ENCODE data around the gene CNNM4. TPM values are rescaled to one million over a fixed set of nuclear protein-coding genes. Genes with fewer than 3 reads are reported as not detected.

CNNM4 gene
- total RNA-seq, 1 donor = 5.1 TPM

DNA sequence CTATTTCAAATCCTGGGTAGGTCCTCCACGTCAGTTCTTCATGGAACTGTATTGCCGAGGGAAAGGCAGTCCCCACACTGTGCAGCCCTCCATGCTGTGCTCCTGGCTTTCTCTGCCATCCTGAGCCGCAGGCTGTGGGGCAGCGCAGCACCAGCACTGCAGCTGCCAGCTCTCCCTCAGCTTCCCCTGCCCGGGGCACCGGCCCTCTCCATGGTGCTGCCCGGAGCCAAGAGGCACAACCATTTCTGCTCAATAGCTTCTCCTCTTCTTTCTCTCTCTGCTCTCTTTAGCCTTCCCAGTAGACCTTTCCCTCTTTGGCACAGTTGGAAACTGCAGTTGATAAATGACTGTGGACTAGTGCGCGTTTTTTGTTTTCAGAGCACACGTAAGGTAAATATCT lies 71.0 kb downstream of the CNNM4 start:
- Histone ChIP-seq H3K27me3 (ENCODE audit: insufficient read depth, low read length) (no peaks in the 10 kb centered on the region), H3K4me3 (ENCODE audit: insufficient read depth, low read length) (no peak overlapping the region), H3K4me2 (ENCODE audit: insufficient read depth, low read length) (no peak overlapping the region), H3K9me3 (ENCODE audit: low read depth, low read length) (no peaks in the 10 kb centered on the region), H3K79me2 (ENCODE audit: insufficient read depth, low read length) (no peaks in the 10 kb centered on the region), H3K36me3 (ENCODE audit: insufficient read depth, low read length) (peaks cover 4% of the 10 kb centered on the region), H3K4me1 (ENCODE audit: insufficient read depth, low read length) (peaks cover 6% of the 10 kb centered on the region), H2AFZ (ENCODE audit: low read length) (no peak overlapping the region), H4K20me1 (ENCODE audit: insufficient read depth, low read length) (no peaks in the 10 kb centered on the region), H3K27ac (ENCODE audit: low read depth, low read length) (no peak overlapping the region)
- TF ChIP-seq, protein P1, sequence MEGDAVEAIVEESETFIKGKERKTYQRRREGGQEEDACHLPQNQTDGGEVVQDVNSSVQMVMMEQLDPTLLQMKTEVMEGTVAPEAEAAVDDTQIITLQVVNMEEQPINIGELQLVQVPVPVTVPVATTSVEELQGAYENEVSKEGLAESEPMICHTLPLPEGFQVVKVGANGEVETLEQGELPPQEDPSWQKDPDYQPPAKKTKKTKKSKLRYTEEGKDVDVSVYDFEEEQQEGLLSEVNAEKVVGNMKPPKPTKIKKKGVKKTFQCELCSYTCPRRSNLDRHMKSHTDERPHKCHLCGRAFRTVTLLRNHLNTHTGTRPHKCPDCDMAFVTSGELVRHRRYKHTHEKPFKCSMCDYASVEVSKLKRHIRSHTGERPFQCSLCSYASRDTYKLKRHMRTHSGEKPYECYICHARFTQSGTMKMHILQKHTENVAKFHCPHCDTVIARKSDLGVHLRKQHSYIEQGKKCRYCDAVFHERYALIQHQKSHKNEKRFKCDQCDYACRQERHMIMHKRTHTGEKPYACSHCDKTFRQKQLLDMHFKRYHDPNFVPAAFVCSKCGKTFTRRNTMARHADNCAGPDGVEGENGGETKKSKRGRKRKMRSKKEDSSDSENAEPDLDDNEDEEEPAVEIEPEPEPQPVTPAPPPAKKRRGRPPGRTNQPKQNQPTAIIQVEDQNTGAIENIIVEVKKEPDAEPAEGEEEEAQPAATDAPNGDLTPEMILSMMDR (IDR thresholded peaks at IDR 0.05; ENCODE audit: extremely low read depth, low read depth, low read length) = no peak
- peak; percentile 47 for DNase-seq (ENCODE audit: insufficient read length, low spot score, missing footprints)

DNA sequence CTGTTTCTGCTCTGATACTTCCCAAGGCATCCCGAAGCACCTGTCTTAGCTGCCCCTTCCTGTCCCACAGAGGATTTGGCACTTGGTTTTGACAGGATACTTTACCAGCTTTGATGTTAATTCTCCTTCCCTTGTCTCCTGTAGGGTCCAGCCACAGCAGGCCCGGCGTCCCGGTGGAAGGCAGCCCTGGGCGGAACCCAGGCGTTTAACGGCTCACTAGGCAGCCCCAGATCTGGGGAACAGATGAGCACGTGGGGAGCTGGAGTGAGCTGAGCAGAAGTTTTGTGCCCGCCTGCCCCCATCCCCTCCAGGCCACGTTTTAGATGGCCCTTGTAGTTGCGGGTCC lies 71.7 kb downstream of the CNNM4 start:
- Histone ChIP-seq H3K9me3 (ENCODE audit: low read depth, low read length) (no peaks in the 10 kb centered on the region), H3K79me2 (ENCODE audit: insufficient read depth, low read length) (no peaks in the 10 kb centered on the region), H3K36me3 (ENCODE audit: insufficient read depth, low read length) (peaks cover 4% of the 10 kb centered on the region), H2AFZ (ENCODE audit: low read length) (no peak overlapping the region), H3K27me3 (ENCODE audit: insufficient read depth, low read length) (no peaks in the 10 kb centered on the region), H3K4me3 (ENCODE audit: insufficient read depth, low read length) (no peak overlapping the region), H3K27ac (ENCODE audit: low read depth, low read length) (no peak overlapping the region), H3K4me2 (ENCODE audit: insufficient read depth, low read length) (no peak overlapping the region), H4K20me1 (ENCODE audit: insufficient read depth, low read length) (no peaks in the 10 kb centered on the region), H3K4me1 (ENCODE audit: insufficient read depth, low read length) (peaks cover 6% of the 10 kb centered on the region)
- DNase-seq (ENCODE audit: insufficient read length, low spot score, missing footprints) = peak; percentile 25
- TF ChIP-seq, protein P1 (IDR thresholded peaks at IDR 0.05; ENCODE audit: extremely low read depth, low read depth, low read length) = no peak

DNA sequence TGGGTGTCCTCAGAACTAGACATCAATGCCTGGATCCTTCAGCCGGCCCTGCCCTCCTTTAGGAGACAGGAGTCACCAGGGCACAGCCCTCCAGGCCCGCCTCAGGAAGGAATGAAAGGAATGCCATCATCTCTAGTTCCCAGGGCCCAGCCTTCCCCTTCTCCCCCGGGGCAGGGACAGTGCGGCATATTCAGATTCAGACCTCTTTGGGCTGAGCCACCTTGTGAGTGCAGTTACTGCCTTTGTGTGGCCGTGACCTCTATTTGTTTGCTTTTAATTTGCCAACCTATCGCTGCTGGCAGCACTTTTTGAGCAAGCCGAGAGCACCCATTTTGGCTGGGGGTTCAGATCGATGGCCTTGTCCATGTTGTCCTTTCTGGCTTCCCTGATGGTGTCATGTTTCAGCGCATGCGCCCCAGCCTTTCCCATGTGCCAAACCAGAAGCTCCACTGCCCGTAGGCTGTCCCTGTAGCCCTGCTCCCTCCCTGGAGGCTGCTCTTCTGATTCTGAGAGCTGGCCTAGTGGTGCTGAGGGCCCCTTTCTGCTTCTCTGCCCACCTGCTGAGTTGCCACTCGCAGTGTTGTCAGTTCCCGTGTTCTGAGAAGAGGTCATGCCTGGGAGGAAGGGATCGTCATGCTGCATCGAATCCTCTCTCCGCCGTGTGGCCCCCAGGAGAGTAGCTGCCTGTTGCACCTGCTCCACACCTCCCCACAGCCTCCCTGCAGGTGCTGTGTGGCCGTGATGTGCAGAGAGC lies 72.2 kb downstream of the CNNM4 start:
- no peaks in the 10 kb centered on the region for H4K20me1 ChIP-seq (ENCODE audit: insufficient read depth, low read length)
- TF ChIP-seq, protein P1 (IDR thresholded peaks at IDR 0.05; ENCODE audit: extremely low read depth, low read depth, low read length) = no peak
- H3K4me2 ChIP-seq (ENCODE audit: insufficient read depth, low read length) = peak overlapping the region; percentile 55
- no peaks in the 10 kb centered on the region for H3K27me3 ChIP-seq (ENCODE audit: insufficient read depth, low read length)
- peak; percentile 94 for DNase-seq (ENCODE audit: insufficient read length, low spot score, missing footprints)
- peak overlapping the region; percentile 84 for H2AFZ ChIP-seq (ENCODE audit: low read length)
- peaks cover 4% of the 10 kb centered on the region for H3K36me3 ChIP-seq (ENCODE audit: insufficient read depth, low read length)
- H3K79me2 ChIP-seq (ENCODE audit: insufficient read depth, low read length) = no peaks in the 10 kb centered on the region
- H3K27ac ChIP-seq (ENCODE audit: low read depth, low read length) = no peak overlapping the region
- H3K4me1 ChIP-seq (ENCODE audit: insufficient read depth, low read length) = peaks cover 6% of the 10 kb centered on the region
- no peaks in the 10 kb centered on the region for H3K9me3 ChIP-seq (ENCODE audit: low read depth, low read length)
- H3K4me3 ChIP-seq (ENCODE audit: insufficient read depth, low read length) = no peak overlapping the region

DNA sequence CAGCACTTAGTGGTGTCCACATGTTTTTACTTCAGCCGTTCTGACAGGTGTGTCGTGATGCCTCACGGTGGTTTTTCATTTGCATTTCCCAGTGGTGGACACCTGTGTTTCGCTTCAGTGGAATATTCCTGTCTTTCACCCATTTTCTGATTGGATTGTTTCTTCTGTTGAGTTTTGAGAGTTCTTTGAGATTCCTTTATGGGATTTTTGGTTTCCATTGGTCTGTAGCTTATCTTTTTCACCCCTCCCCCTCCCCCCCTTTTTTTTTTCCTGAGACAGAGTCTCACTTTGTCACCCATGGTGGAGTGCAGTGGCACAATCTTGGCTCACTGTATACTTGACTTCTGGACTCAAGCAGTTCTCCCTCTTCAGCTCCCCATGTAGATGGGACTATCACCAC lies 75.1 kb downstream of the CNNM4 start:
- peak; percentile 62 for DNase-seq (ENCODE audit: insufficient read length, low spot score, missing footprints)
- Histone ChIP-seq H3K4me1 (ENCODE audit: insufficient read depth, low read length) (peaks cover 6% of the 10 kb centered on the region), H3K27ac (ENCODE audit: low read depth, low read length) (no peak overlapping the region), H3K4me2 (ENCODE audit: insufficient read depth, low read length) (no peak overlapping the region), H2AFZ (ENCODE audit: low read length) (no peak overlapping the region), H4K20me1 (ENCODE audit: insufficient read depth, low read length) (no peaks in the 10 kb centered on the region), H3K79me2 (ENCODE audit: insufficient read depth, low read length) (no peaks in the 10 kb centered on the region), H3K9me3 (ENCODE audit: low read depth, low read length) (no peaks in the 10 kb centered on the region), H3K36me3 (ENCODE audit: insufficient read depth, low read length) (no peaks in the 10 kb centered on the region), H3K27me3 (ENCODE audit: insufficient read depth, low read length) (no peaks in the 10 kb centered on the region), H3K4me3 (ENCODE audit: insufficient read depth, low read length) (no peak overlapping the region)
- TF ChIP-seq, protein P1 (IDR thresholded peaks at IDR 0.05; ENCODE audit: extremely low read depth, low read depth, low read length) = no peak
